ENCODE results near the gene ZSWIM3. TPM values are rescaled to one million over a fixed set of nuclear protein-coding genes. Genes with fewer than 3 reads are reported as not detected.

Gene ZSWIM3
- total and polyA plus RNA-seq, 11 donors = 1.3 to 3.1 (median 2.1) TPM

DNA sequence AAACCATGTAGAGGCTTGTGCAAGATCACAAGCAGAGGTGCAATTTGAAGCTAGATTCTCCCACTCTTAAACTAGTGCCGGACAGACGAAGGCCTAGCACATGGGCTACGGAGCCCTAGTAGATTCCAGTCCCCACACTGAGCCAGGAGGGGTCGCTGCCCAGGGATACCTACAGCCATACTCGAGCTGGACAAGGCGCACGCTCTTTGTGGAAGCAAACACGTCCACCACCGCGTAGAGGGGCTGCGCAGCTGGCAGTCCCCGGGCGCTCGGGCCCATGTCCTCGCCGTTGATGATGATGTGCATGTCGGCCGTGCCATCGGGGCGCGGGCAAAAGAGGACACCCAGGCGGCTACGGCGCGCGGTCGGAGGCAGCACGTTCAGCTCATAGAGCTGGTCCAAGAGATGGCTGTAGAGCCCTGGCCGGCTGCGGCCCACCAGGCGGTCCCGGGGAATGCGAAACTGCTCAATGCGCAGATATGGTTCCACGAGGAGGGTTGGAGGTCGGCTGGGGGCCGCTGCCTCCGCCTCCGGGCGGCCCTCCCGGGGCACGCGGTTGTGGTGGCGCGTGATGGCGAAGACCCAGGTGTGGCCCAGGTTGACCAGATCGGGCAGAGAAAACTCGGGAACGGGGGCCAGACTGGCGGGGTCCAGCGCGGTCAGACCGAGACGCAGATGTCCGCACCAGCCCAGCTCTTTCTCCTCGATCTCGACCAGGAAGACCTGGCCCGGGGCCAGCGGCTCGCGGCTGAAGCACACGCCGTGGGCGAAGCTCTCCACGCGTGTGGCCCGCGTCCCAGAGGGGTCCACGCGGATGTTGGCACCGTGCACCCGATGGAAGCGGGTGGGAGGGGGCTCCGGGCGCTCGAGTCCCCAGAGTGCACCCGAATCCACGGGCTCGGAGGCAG lies 32.9 kb downstream of the ZSWIM3 start:
- peak overlapping the region; percentile 74 to 97 (median 90) for H3K27ac ChIP-seq
- peak; percentile 62 to 83 (median 77) for ATAC-seq
- H3K4me3 ChIP-seq = peak overlapping the region; percentile 53 to 98 (median 80)
- WGBS, 4 donors = 0 to 1% (median 1%) methylated on average over 27 to 79 of the region's 79 CpGs
- peak; percentile 85 to 92 (median 87) for DNase-seq
- H3K4me1 ChIP-seq = peaks cover 3 to 37% (median 23%) of the 10 kb centered on the region in 12 donors
- no peak for TF ChIP-seq POLR2A (IDR thresholded peaks at IDR 0.05)
- TF ChIP-seq, protein P1, sequence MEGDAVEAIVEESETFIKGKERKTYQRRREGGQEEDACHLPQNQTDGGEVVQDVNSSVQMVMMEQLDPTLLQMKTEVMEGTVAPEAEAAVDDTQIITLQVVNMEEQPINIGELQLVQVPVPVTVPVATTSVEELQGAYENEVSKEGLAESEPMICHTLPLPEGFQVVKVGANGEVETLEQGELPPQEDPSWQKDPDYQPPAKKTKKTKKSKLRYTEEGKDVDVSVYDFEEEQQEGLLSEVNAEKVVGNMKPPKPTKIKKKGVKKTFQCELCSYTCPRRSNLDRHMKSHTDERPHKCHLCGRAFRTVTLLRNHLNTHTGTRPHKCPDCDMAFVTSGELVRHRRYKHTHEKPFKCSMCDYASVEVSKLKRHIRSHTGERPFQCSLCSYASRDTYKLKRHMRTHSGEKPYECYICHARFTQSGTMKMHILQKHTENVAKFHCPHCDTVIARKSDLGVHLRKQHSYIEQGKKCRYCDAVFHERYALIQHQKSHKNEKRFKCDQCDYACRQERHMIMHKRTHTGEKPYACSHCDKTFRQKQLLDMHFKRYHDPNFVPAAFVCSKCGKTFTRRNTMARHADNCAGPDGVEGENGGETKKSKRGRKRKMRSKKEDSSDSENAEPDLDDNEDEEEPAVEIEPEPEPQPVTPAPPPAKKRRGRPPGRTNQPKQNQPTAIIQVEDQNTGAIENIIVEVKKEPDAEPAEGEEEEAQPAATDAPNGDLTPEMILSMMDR (IDR thresholded peaks at IDR 0.05) = peak; percentile 51 to 86 (median 68)
- peaks cover 0 to 62% (median 49%) of the 10 kb centered on the region in 9 donors for H3K36me3 ChIP-seq
- no peaks in the 10 kb centered on the region for H3K9me3 ChIP-seq
- H3K27me3 ChIP-seq = no peaks in the 10 kb centered on the region
- intact Hi-C loops (cut with DNase I) = loop anchor here in 9 of 10 donors (1.0 to 10.0 kb wide), 10 partner anchors 42 to 82 kb away; partner anchors contain the start of genes PCIF1 (in 5 of the 9) and ZNF335 (in 1 of the 9)

DNA sequence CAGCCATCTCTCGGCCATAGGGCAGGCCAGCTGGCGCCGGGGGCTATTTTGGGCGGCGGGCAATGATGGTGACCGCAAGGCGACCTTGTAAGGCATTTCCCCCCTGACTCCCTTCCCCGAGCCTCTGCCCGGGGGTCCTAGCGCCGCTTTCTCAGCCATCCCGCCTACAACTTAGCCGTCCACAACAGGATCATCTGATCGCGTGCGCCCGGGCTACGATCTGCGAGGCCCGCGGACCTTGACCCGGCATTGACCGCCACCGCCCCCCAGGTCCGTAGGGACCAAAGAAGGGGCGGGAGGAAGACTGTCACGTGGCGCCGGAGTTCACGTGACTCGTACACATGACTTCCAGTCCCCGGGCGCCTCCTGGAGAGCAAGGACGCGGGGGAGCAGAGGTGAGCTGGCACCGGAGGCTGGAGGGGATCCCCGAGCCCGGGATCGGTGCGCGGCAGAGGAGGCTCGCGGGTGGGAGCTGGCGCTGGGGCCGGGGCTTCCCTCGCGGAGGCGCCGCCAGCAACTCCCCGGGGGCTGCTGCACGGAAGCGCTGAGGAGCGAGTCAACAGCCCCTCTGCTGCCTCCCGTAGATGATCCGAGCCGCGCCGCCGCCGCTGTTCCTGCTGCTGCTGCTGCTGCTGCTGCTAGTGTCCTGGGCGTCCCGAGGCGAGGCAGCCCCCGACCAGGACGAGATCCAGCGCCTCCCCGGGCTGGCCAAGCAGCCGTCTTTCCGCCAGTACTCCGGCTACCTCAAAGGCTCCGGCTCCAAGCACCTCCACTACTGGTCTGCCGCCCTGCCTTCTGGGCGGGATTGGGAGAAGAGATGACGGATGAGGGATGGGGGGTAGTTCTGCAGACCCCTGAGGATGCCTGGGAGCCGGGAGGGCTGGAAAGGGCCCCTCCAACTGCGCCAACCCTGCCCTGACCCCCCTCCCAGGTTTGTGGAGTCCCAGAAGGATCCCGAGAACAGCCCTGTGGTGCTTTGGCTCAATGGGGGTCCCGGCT lies 33.9 kb downstream of the ZSWIM3 start, which contains the start of the genes CTSA and NEURL2:
CTSA (plus strand) TSS at position 351 of the 999 bp plus-strand sequence; CDS start at position 585, 234 bp downstream.
NEURL2 (minus strand) TSS at position 224 of the 999 bp plus-strand sequence; CDS start at position 7, 217 bp downstream.
- intact Hi-C loops (cut with DNase I) = loop anchor here in 9 of 10 donors (1.0 to 10.0 kb wide), 11 partner anchors 41 to 81 kb away; partner anchors contain the start of genes PCIF1 (in 5 of the 9) and ZNF335 (in 1 of the 9)
- peaks cover 0 to 62% (median 54%) of the 10 kb centered on the region in 9 donors for H3K36me3 ChIP-seq
- H3K4me1 ChIP-seq = peaks cover 3 to 37% (median 23%) of the 10 kb centered on the region in 12 donors

DNA sequence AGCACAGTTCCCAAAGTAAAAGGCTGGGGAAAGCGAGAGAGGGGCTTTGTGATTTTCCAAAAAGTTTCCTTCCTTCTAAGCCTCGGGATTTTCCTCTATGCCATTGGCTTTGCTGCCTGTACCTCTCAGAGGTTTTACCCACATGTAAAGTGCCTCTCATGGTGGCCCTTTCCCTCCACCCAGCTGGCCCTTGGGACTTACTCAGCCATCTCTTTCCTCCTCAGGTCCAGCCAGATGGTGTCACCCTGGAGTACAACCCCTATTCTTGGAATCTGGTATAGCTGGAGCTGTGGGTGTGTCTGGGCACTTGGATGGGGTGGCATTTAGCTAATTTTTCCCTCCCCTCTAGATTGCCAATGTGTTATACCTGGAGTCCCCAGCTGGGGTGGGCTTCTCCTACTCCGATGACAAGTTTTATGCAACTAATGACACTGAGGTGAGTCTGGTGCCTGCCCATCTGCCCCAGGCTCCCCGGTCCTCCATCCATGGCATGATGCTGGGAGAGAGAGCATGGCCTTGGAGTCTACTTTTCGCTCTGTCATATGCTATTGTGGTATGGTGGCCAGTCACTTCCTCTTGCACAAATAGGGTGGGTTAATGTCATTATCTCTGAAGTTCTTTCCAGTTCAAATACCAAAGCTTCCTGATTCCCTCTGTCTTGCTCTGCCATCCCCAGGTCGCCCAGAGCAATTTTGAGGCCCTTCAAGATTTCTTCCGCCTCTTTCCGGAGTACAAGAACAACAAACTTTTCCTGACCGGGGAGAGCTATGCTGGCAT lies 34.8 kb downstream of the ZSWIM3 start:
- Histone ChIP-seq H3K4me1 (peaks cover 3 to 37% (median 23%) of the 10 kb centered on the region in 12 donors), H3K4me3 (peak overlapping the region; percentile 53 to 98 (median 80)), H3K36me3 (peaks cover 0 to 63% (median 54%) of the 10 kb centered on the region in 9 donors), H3K9me3 (no peaks in the 10 kb centered on the region), H3K27me3 (no peaks in the 10 kb centered on the region), H3K27ac (peak overlapping the region in 6 of 12 donors; percentile 83 to 95 (median 90))
- ATAC-seq (peak in 1 of 4 donors; percentile 2), DNase-seq (no peak)
- 77 to 88% (median 84%) methylated on average over 9 of the region's 9 CpGs for WGBS, 4 donors
- intact Hi-C loops (cut with DNase I) = loop anchor here in 5 of 10 donors (5.0 to 10.0 kb wide), 5 partner anchors 40 to 80 kb away; partner anchors contain the start of genes PCIF1 (in 1 of the 5) and ZNF335 (in 1 of the 5)
- TF ChIP-seq, protein P1 (IDR thresholded peaks at IDR 0.05) = no peak
- no peak for TF ChIP-seq POLR2A (IDR thresholded peaks at IDR 0.05)

More for the DNA sequence above, 33.9 kb downstream of the ZSWIM3 start, which contains the start of the genes CTSA and NEURL2:
- peak within 1 kb of the TSS; percentile 74 to 97 (median 90) for H3K27ac ChIP-seq
- peak; percentile 93 to 97 (median 95) for DNase-seq
- TF ChIP-seq POLR2A (IDR thresholded peaks at IDR 0.05) = peak in 1 of 2 donors; percentile 68
- TF ChIP-seq, protein P1 (IDR thresholded peaks at IDR 0.05) = peak in 2 of 12 donors; percentile 3 to 7
- peak within 1 kb of the TSS; percentile 53 to 98 (median 80) for H3K4me3 ChIP-seq
- peak; percentile 77 to 91 (median 86) for ATAC-seq
- no peaks in the 10 kb centered on the region for H3K27me3 ChIP-seq
- 1 to 3% (median 1%) methylated on average over 23 to 78 of the region's 78 CpGs for WGBS, 4 donors
- H3K9me3 ChIP-seq = no peaks in the 10 kb centered on the region
